Trophoblast cell (in vitro differentiated cells and primary cell): ENCODE results near the gene FAM111B. TPM values are rescaled to one million over a fixed set of nuclear protein-coding genes. Genes with fewer than 3 reads are reported as not detected.
"Not testable (repeated sequence)": the region's sequence is repeated elsewhere in the genome, so short reads cannot be mapped to it uniquely, and the experiment has no call there.

Experiments
- DNase-seq, 2 donors: peaks; one replicate each; pipeline ENCODE4 v3.0.0-alpha.2; 2016
- H2AFZ ChIP-seq: 2 replicates; pipeline ENCODE4 v1.6.1; 2013; ENCODE audit warnings: low read length, moderate library complexity, mild to moderate bottlenecking; ENCODE audit not compliant: insufficient read depth, poor library complexity
- H2AK5ac ChIP-seq: 2 replicates; pipeline ENCODE4 v1.6.1; 2013; ENCODE audit warnings: mild to moderate bottlenecking, low read length
- H2BK120ac ChIP-seq: 2 replicates; pipeline ENCODE4 v1.6.1; 2013; ENCODE audit warnings: low read length, mild to moderate bottlenecking, moderate library complexity; ENCODE audit not compliant: insufficient read depth, poor library complexity
- H2BK12ac ChIP-seq: 2 replicates; pipeline ENCODE4 v1.6.1; 2013; ENCODE audit warnings: mild to moderate bottlenecking, low read length, moderate library complexity
- H2BK5ac ChIP-seq: 2 replicates; pipeline ENCODE4 v1.6.1; 2013; ENCODE audit warnings: low read length, low read depth, moderate library complexity, mild to moderate bottlenecking; ENCODE audit not compliant: poor library complexity
- H3K14ac ChIP-seq: 2 replicates; pipeline ENCODE4 v1.6.1; 2013; ENCODE audit warnings: mild to moderate bottlenecking, low read length
- H3K18ac ChIP-seq: 2 replicates; pipeline ENCODE4 v1.6.1; 2013; ENCODE audit warnings: mild to moderate bottlenecking, low read length
- H3K23ac ChIP-seq: 2 replicates; pipeline ENCODE4 v1.6.1; 2013; ENCODE audit warnings: low read length
- H3K27ac ChIP-seq: 2 replicates; pipeline ENCODE4 v1.5.1; 2013; ENCODE audit warnings: low read depth, mild to moderate bottlenecking, inconsistent platforms, low read length, moderate library complexity
- H3K27me3 ChIP-seq: 2 replicates; pipeline ENCODE4 v1.6.1; 2013; ENCODE audit warnings: inconsistent platforms, mild to moderate bottlenecking, low read length, moderate library complexity; ENCODE audit not compliant: insufficient read depth
- H3K36me3 ChIP-seq, 2 experiments: 1 replicate in 1 of 2; 2 replicates in 1 of 2; pipeline ENCODE4 v1.6.1; 2013; ENCODE audit warnings: low read length in 2 of 2, mild to moderate bottlenecking in 2 of 2, moderate library complexity in 1 of 2; ENCODE audit not compliant: insufficient read depth in 2 of 2, control insufficient read depth in 1 of 2
- H3K4ac ChIP-seq: 2 replicates; pipeline ENCODE4 v1.6.1; 2013; ENCODE audit warnings: low read depth, mild to moderate bottlenecking, low read length, moderate library complexity
- H3K4me1 ChIP-seq, 2 experiments: 1 replicate in 1 of 2; 2 replicates in 1 of 2; pipeline ENCODE4 v1.6.1; 2013; ENCODE audit warnings: low read length in 2 of 2, mild to moderate bottlenecking in 2 of 2, moderate library complexity in 1 of 2; ENCODE audit not compliant: insufficient read depth in 2 of 2, control insufficient read depth in 1 of 2
- H3K4me2 ChIP-seq: 2 replicates; pipeline ENCODE4 v1.6.1; 2013; ENCODE audit warnings: inconsistent platforms, mild to moderate bottlenecking, low read length, moderate library complexity
- H3K4me3 ChIP-seq: 2 replicates; pipeline ENCODE4 v1.5.1; 2013; ENCODE audit warnings: mild to moderate bottlenecking, low read depth, low read length, inconsistent platforms
- H3K79me1 ChIP-seq: one replicate; pipeline ENCODE4 v1.6.1; 2013; ENCODE audit warnings: low read length
- H3K79me2 ChIP-seq: 2 replicates; pipeline ENCODE4 v1.6.1; 2013; ENCODE audit warnings: low read length, mild to moderate bottlenecking; ENCODE audit not compliant: control insufficient read depth, insufficient read depth, poor library complexity
- H3K9ac ChIP-seq: 2 replicates; pipeline ENCODE4 v1.6.1; 2013; ENCODE audit warnings: mild to moderate bottlenecking, low read length
- H3K9me3 ChIP-seq: 2 replicates; pipeline ENCODE4 v1.6.1; 2013; ENCODE audit warnings: low read depth, mild to moderate bottlenecking, control low read depth, inconsistent platforms, low read length; ENCODE audit not compliant: insufficient read depth
- H4K12ac ChIP-seq: 2 replicates; pipeline ENCODE4 v1.6.1; 2013; ENCODE audit warnings: low read depth, mild to moderate bottlenecking, low read length, moderate library complexity
- H4K8ac ChIP-seq: 2 replicates; pipeline ENCODE4 v1.6.1; 2013; ENCODE audit warnings: low read depth, mild to moderate bottlenecking, low read length, moderate library complexity
- H4K91ac ChIP-seq: one replicate; pipeline ENCODE4 v1.6.1; 2013; ENCODE audit warnings: low read depth, mild to moderate bottlenecking, low read length, moderate library complexity
- WGBS: extraction: QIAGEN DNeasy Blood & Tissue Kit; methylation state at CpG from one replicate; pipeline ENCODE4 v1.1.7; 2013; ENCODE audit warnings: missing lambda C conversion rate; ENCODE audit not compliant: insufficient read length, insufficient coverage; ENCODE audit errors: extremely low coverage; 5-methylcytosine and 5-hydroxymethylcytosine counted together
- polyA plus RNA-seq: library from polyadenylated mRNA; stranded (reverse); fragments of 200-250 nt; gene quantifications from 2 replicates; pipeline ENCODE4 v1.2.3, GENCODE V29; 2013

The FAM111B gene
- 6.6 and 6.9 TPM in 2 replicates for polyA plus RNA-seq

GRCh38 chr11:59106363-59107336 lies at the start of gene FAM111B:
Gene FAM111B, plus strand, starts transcription at chr11:59107237. Its CDS starts 2,389 bp downstream, at chr11:59109626.
- no peak within 1 kb of the TSS for H2BK120ac ChIP-seq
- no CpG with 5 or more reads among the region's 64 CpGs for WGBS
- H4K12ac ChIP-seq: no peak within 1 kb of the TSS
- peak within 1 kb of the TSS; percentile 73 for H3K4me3 ChIP-seq
- peak; percentile 59 to 73 for DNase-seq
- H2BK12ac ChIP-seq: no peak within 1 kb of the TSS
- H3K18ac ChIP-seq: no peak within 1 kb of the TSS
- no peaks in the 10 kb centered on the region for H3K79me2 ChIP-seq
- H3K9ac ChIP-seq: peak within 1 kb of the TSS; percentile 64
- H3K79me1 ChIP-seq: no peaks in the 10 kb centered on the region
- H3K4me1 ChIP-seq: peaks cover 7 to 8% of the 10 kb centered on the region in 2 experiments
- H3K23ac ChIP-seq: peak within 1 kb of the TSS; percentile 10
- peaks cover 0 to 1% of the 10 kb centered on the region in 2 experiments for H3K36me3 ChIP-seq
- no peak within 1 kb of the TSS for H2BK5ac ChIP-seq
- no peak within 1 kb of the TSS for H4K8ac ChIP-seq
- no peak within 1 kb of the TSS for H3K4ac ChIP-seq
- H4K91ac ChIP-seq: no peak within 1 kb of the TSS
- H2AK5ac ChIP-seq: no peak within 1 kb of the TSS
- no peak within 1 kb of the TSS for H3K14ac ChIP-seq
- H3K4me2 ChIP-seq: peak within 1 kb of the TSS; percentile 97
- peak within 1 kb of the TSS; percentile 63 for H2AFZ ChIP-seq
- no peak within 1 kb of the TSS for H3K27ac ChIP-seq
- no peaks in the 10 kb centered on the region for H3K9me3 ChIP-seq
- H3K27me3 ChIP-seq: no peaks in the 10 kb centered on the region

GRCh38 chr11:59058120-59059033 lies 48.7 kb upstream of the FAM111B start:
- H4K8ac ChIP-seq: peak overlapping the region; percentile 57
- H3K79me1 ChIP-seq, H3K4me1 ChIP-seq, H3K9me3 ChIP-seq, H3K36me3 ChIP-seq, H2AK5ac ChIP-seq, H3K18ac ChIP-seq, H3K4ac ChIP-seq, H3K14ac ChIP-seq, H3K9ac ChIP-seq, H3K23ac ChIP-seq, H3K4me3 ChIP-seq, H2BK120ac ChIP-seq, H3K27me3 ChIP-seq, H2BK5ac ChIP-seq, H2BK12ac ChIP-seq, H4K12ac ChIP-seq, H3K79me2 ChIP-seq, H3K27ac ChIP-seq, H4K91ac ChIP-seq: not testable (repeated sequence)
- peak; percentile 36 to 61 for DNase-seq
- peak overlapping the region; percentile 64 for H3K4me2 ChIP-seq
- peak overlapping the region; percentile 77 for H2AFZ ChIP-seq
- no CpG with 5 or more reads among the region's 27 CpGs for WGBS

GRCh38 chr11:59060096-59060495 lies 46.9 kb upstream of the FAM111B start:
- H4K8ac ChIP-seq, H3K79me1 ChIP-seq, H3K4ac ChIP-seq, H3K14ac ChIP-seq, H3K4me2 ChIP-seq, H3K9me3 ChIP-seq, H2AFZ ChIP-seq, H2AK5ac ChIP-seq, H3K79me2 ChIP-seq, H3K36me3 ChIP-seq, H3K27me3 ChIP-seq, H2BK5ac ChIP-seq, H3K18ac ChIP-seq, H4K12ac ChIP-seq, H2BK12ac ChIP-seq, H3K4me3 ChIP-seq, H3K23ac ChIP-seq, H3K9ac ChIP-seq, H2BK120ac ChIP-seq, H3K27ac ChIP-seq, H4K91ac ChIP-seq, DNase-seq, H3K4me1 ChIP-seq: not testable (repeated sequence)
- WGBS: no CpG with 5 or more reads among the region's 3 CpGs
